Stimulated activated CD8-positive, alpha-beta memory T cell treated with anti-CD3 and anti-CD28 coated beads, Interleukin-12 subunit alpha, Interleukin-12 subunit beta, amount 100 ng/mL, for 4 hours (primary cell): ENCODE data around the gene DNAI2.
"Not testable (repeated sequence)": the region's sequence is repeated elsewhere in the genome, so short reads cannot be mapped to it uniquely, and the experiment has no call there.

Experiments
- DNase-seq: peaks from one replicate; pipeline ENCODE4 v3.0.0-alpha.2; 2020; ENCODE audit warnings: low read depth

Gene DNAI2

GRCh38 chr17:74274709-74275340 is 791 bp downstream of the DNAI2 start:
- no peak for DNase-seq

GRCh38 chr17:74276051-74276476 is 2.0 kb downstream of the DNAI2 start:
- no peak for DNase-seq

- DNase-seq: no peak
These were observed 2.5 kb downstream of the DNAI2 start for GRCh38 chr17:74276541-74277009.

- DNase-seq: no peak
These were observed 3.9 kb downstream of the DNAI2 start for GRCh38 chr17:74277935-74278334.

GRCh38 chr17:74279617-74280016 is 5.6 kb downstream of the DNAI2 start:
- not testable (repeated sequence) for DNase-seq

GRCh38 chr17:74280093-74280513 is 6.1 kb downstream of the DNAI2 start:
- DNase-seq: peak; percentile 31

- DNase-seq: no peak
These were observed 7.8 kb downstream of the DNAI2 start for GRCh38 chr17:74281799-74282198.

- DNase-seq: not testable (repeated sequence)
These were observed 8.2 kb downstream of the DNAI2 start for GRCh38 chr17:74282274-74282586.

GRCh38 chr17:74282587-74283370 is 8.7 kb downstream of the DNAI2 start:
- peak; percentile 13 for DNase-seq

- DNase-seq: no peak
These were observed 9.3 kb downstream of the DNAI2 start for GRCh38 chr17:74283371-74283673.

GRCh38 chr17:74287031-74287602 is 13.1 kb downstream of the DNAI2 start:
- DNase-seq: no peak

GRCh38 chr17:74288785-74289184 is 14.8 kb downstream of the DNAI2 start:
- DNase-seq: no peak

- no peak for DNase-seq
These were observed 15.7 kb downstream of the DNAI2 start for GRCh38 chr17:74289688-74290087.

- no peak for DNase-seq
These were observed 16.3 kb downstream of the DNAI2 start for GRCh38 chr17:74290340-74290739.

- DNase-seq: no peak
These were observed 18.5 kb downstream of the DNAI2 start for GRCh38 chr17:74292495-74292894.

- DNase-seq: no peak
These were observed 21.9 kb downstream of the DNAI2 start for GRCh38 chr17:74295625-74296547.

GRCh38 chr17:74296548-74296936 is 22.5 kb downstream of the DNAI2 start:
- DNase-seq: no peak

- DNase-seq: no peak
These were observed 23.9 kb downstream of the DNAI2 start for GRCh38 chr17:74297941-74298340.

GRCh38 chr17:74298778-74299177 is 24.7 kb downstream of the DNAI2 start:
- DNase-seq: no peak

GRCh38 chr17:74299226-74300009 is 25.4 kb downstream of the DNAI2 start:
- no peak for DNase-seq

GRCh38 chr17:74303305-74303704 is 29.3 kb downstream of the DNAI2 start:
- DNase-seq: no peak

GRCh38 chr17:74304184-74304583 is 30.1 kb downstream of the DNAI2 start:
- DNase-seq: no peak
